Naive thymus-derived CD4-positive, alpha-beta T cell (primary cell): ENCODE data around the gene BTBD6. TPM values are rescaled to one million over a fixed set of nuclear protein-coding genes. Genes with fewer than 3 reads are reported as not detected.
"Not testable (repeated sequence)": the region's sequence is repeated elsewhere in the genome, so short reads cannot be mapped to it uniquely, and the experiment has no call there.

ENCODE experiments used
- ATAC-seq: fragments of 150-1000 bp; cut with Tn5 transposase; 2 replicates; pipeline ENCODE4 v1.10.0; 2021; ENCODE audit warnings: mild to moderate bottlenecking, moderate library complexity
- CTCF ChIA-PET: fragments of 350-600 bp; sonication (Branson Sonifier 250); formaldehyde crosslinking; loops from one replicate; lab custom pipeline; 2021; ENCODE audit warnings: antibody characterized with exemption; lab: Charles Lee
- POLR2A ChIA-PET: fragments of 350-600 bp; sonication (Branson Sonifier 250); formaldehyde crosslinking; loops from one replicate; lab custom pipeline; 2021; ENCODE audit warnings: antibody characterized with exemption, inconsistent platforms; lab: Charles Lee
- DNase-seq, 9 donors: peaks; one replicate each; pipeline versions ENCODE4 v3.0.0 to v3.0.0-alpha.2; 2020 to 2022; ENCODE audit warnings: mixed read lengths in 1 of 9
- H3K27ac ChIP-seq: one replicate; pipeline ENCODE4 v1.7.0; 2013; ENCODE audit warnings: mild to moderate bottlenecking, low read depth, low read length, moderate library complexity
- H3K27me3 ChIP-seq, 2 donors: one replicate each; pipeline ENCODE4 v1.7.0; 2013; ENCODE audit warnings: low read length in 2 of 2, mild to moderate bottlenecking in 2 of 2, moderate library complexity in 2 of 2; ENCODE audit not compliant: control insufficient read depth in 2 of 2, insufficient read depth in 2 of 2
- H3K36me3 ChIP-seq, 3 experiments: 1 replicate in 2 of 3; 2 replicates in 1 of 3; pipeline ENCODE4 v1.7.0; 2013; ENCODE audit warnings: low read length in 3 of 3, mild to moderate bottlenecking in 3 of 3, moderate library complexity in 1 of 3; ENCODE audit not compliant: insufficient read depth in 3 of 3, control insufficient read depth in 2 of 3
- H3K4me1 ChIP-seq, 2 donors: one replicate each; pipeline ENCODE4 v1.7.0; 2013; ENCODE audit warnings: low read length in 2 of 2, mild to moderate bottlenecking in 2 of 2, moderate library complexity in 1 of 2; ENCODE audit not compliant: control insufficient read depth in 2 of 2, insufficient read depth in 2 of 2
- H3K4me3 ChIP-seq: 2 replicates; pipeline ENCODE4 v1.7.0; 2013; ENCODE audit warnings: mild to moderate bottlenecking, low read length
- H3K9me3 ChIP-seq, 3 experiments: 1 replicate in 2 of 3; 2 replicates in 1 of 3; pipeline ENCODE4 v1.7.0; 2013; ENCODE audit warnings: low read length in 3 of 3; ENCODE audit not compliant: control insufficient read depth in 2 of 3
- H3K27ac Mint-ChIP-seq, 9 donors: one replicate each; pipeline ENCODE4 v1.8.0; 2020 to 2022; ENCODE audit warnings: mixed read lengths in 9 of 9, mild to moderate bottlenecking in 8 of 9, moderate library complexity in 5 of 9, inconsistent platforms in 2 of 9
- H3K27me3 Mint-ChIP-seq, 5 donors: one replicate each; pipeline ENCODE4 v1.8.0; 2021 to 2022; ENCODE audit warnings: mixed read lengths in 5 of 5, mild to moderate bottlenecking in 1 of 5
- H3K36me3 Mint-ChIP-seq, 5 donors: one replicate each; pipeline ENCODE4 v1.8.0; 2020 to 2022; ENCODE audit warnings: mixed read lengths in 5 of 5, mild to moderate bottlenecking in 3 of 5, inconsistent platforms in 1 of 5
- H3K4me1 Mint-ChIP-seq, 7 donors: one replicate each; pipeline ENCODE4 v1.8.0; 2020 to 2022; ENCODE audit warnings: mixed read lengths in 7 of 7, mild to moderate bottlenecking in 3 of 7, inconsistent platforms in 1 of 7
- H3K4me3 Mint-ChIP-seq, 10 donors: one replicate each; pipeline ENCODE4 v1.8.0; 2020 to 2022; ENCODE audit warnings: mild to moderate bottlenecking in 10 of 10, mixed read lengths in 10 of 10, moderate library complexity in 6 of 10, inconsistent platforms in 2 of 10
- H3K9me3 Mint-ChIP-seq, 11 donors: one replicate each; pipeline ENCODE4 v1.8.0; 2020 to 2022; ENCODE audit warnings: mixed read lengths in 11 of 11, mild to moderate bottlenecking in 4 of 11, inconsistent platforms in 1 of 11, moderate library complexity in 1 of 11
- intact Hi-C, 2 donors: fragments of 100-400 bp; cut with micrococcal nuclease; formaldehyde crosslinking; loops; one replicate each; pipeline ENCODE4 v1.15.1; 2023
- polyA plus RNA-seq, 2 donors: library from polyadenylated mRNA; unstranded; fragments of 300-500 nt; fragmentation: Illumina TruSeq; gene quantifications; one replicate each; pipeline ENCODE4 v1.2.3, GENCODE V29; 2021
- total RNA-seq, 6 experiments: library from RNA in 5 of 6; stranded (reverse) in 5 of 6; gene quantifications; 1 replicate in 5 of 6; 2 replicates in 1 of 6; pipeline ENCODE4 v1.2.3 and lab custom pipeline; 2021 to 2026

BTBD6 gene
- total and polyA plus RNA-seq, 7 experiments from 2014 or later, result 4.0 to 43.0 (median 31.1) TPM

GRCh38 chr14:105290621-105291346, 42.5 kb downstream of the BTBD6 start:
- DNase-seq (no peak), ATAC-seq (peak; percentile 48)
- H3K27me3 ChIP-seq, result no peaks in the 10 kb centered on the region
- Mint-ChIP-seq H3K27me3 (no peaks in the 10 kb centered on the region), H3K9me3 (no peaks in the 10 kb centered on the region), H3K4me1 (peaks cover 27 to 54% (median 37%) of the 10 kb centered on the region in 7 donors), H3K27ac (peak overlapping the region in 7 of 9 donors; percentile 40 to 74 (median 69)), H3K4me3 (peak overlapping the region in 1 of 10 donors; percentile 14), H3K36me3 (peaks cover 0 to 4% (median 0%) of the 10 kb centered on the region in 5 donors)
- H3K4me1 ChIP-seq, result peaks cover 14 to 29% of the 10 kb centered on the region in 2 donors
- H3K36me3 ChIP-seq, result peaks cover 0 to 5% (median 0%) of the 10 kb centered on the region in 3 experiments
- H3K27ac ChIP-seq, result no peak overlapping the region
- no peaks in the 10 kb centered on the region for H3K9me3 ChIP-seq
- CTCF ChIA-PET, result no interaction called here
- H3K4me3 ChIP-seq, result no peak overlapping the region
- POLR2A ChIA-PET, result interaction anchor here (1.7 to 4.3 kb wide), 2 partner anchors 10 to 24 kb away, joined by 4 to 19 read pairs; partner anchors contain the start of gene PACS2
- intact Hi-C loops, result loop anchor here in 1 of 2 donors (10.0 kb wide), 1 partner anchor 46 kb away; the partner anchor contains the start of gene BTBD6

DNA sequence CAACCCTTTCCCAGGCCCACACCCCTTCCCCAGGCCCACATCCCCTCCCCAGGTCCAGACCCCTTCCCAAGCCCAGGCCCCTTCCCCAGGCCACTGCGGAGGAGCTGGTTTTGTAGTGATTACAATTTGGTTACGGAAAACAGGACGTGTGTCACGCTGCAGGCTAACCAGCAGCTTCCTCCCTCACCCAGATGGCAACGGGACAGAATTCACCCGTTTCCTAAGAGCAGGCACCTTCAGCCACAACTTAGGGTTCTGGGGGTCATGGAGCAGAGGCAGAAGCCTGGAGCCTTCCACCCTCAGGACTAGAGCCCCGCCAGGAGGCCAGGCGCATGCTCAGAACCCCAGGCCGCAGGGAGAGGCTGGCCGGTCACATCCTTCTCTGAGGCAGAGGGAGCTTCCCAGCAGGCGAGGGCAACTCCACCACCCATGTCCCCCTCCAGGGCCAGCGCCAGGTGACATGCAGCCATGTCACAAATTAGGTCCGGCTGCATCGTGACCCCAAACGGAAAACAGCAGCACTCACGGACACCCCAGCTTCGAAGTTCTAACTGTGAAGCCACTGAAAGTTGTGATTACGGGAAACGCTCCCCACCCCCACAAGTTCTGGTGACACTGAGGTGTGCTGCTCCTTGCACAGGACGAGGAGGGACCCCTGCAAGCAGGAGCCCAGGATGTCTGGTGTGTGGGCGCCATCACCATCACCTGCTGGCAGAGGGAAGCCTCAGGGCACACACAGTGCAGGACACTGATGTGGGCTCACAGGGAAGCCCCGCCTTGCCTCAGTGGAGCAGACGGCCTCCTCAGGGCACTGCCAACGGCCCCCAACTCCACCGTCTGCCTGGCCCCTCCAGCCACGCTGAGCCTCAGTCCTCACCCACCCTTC, 44.7 kb downstream of the BTBD6 start:
- ChIA-PET CTCF (interaction anchor here (0.7 to 1.2 kb wide), 2 partner anchors 32 to 188 kb away, joined by 3 to 4 read pairs; no protein-coding TSS in a partner anchor), POLR2A (interaction anchor here (0.7 to 4.3 kb wide), 3 partner anchors 8 to 45 kb away, joined by 3 to 19 read pairs (median 9); partner anchors contain the start of genes BRF1, BTBD6 and PACS2)
- Mint-ChIP-seq H3K9me3 (no peaks in the 10 kb centered on the region), H3K27me3 (no peaks in the 10 kb centered on the region), H3K4me3 (peak overlapping the region; percentile 54 to 83 (median 72)), H3K27ac (peak overlapping the region; percentile 45 to 99 (median 88)), H3K4me1 (peaks cover 29 to 48% (median 38%) of the 10 kb centered on the region in 7 donors), H3K36me3 (peaks cover 0 to 4% (median 0%) of the 10 kb centered on the region in 5 donors)
- Histone ChIP-seq H3K4me1 (peaks cover 14 to 31% of the 10 kb centered on the region in 2 donors), H3K36me3 (no peaks in the 10 kb centered on the region), H3K27me3 (no peaks in the 10 kb centered on the region), H3K4me3 (peak overlapping the region; percentile 21), H3K9me3 (no peaks in the 10 kb centered on the region), H3K27ac (peak overlapping the region; percentile 65)
- ATAC-seq (peak; percentile 7), DNase-seq (peak in 2 of 9 donors; percentile 24 to 56)
- intact Hi-C loops, result loop anchor here in 1 of 2 donors (10.0 kb wide), 1 partner anchor 48 kb away; the partner anchor contains the start of gene BTBD6

GRCh38 chr14:105294142-105294597, 45.8 kb downstream of the BTBD6 start:
- H3K27ac Mint-ChIP-seq, result peak overlapping the region; percentile 89 to 99 (median 96)
- no peaks in the 10 kb centered on the region for H3K27me3 Mint-ChIP-seq
- intact Hi-C loops, result loop anchor here in 1 of 2 donors (10.0 kb wide), 1 partner anchor 49 kb away; the partner anchor contains the start of gene BTBD6
- DNase-seq, result peak; percentile 50 to 82 (median 74)
- no peaks in the 10 kb centered on the region for H3K9me3 Mint-ChIP-seq
- H3K4me3 ChIP-seq, result peak overlapping the region; percentile 21
- H3K27me3 ChIP-seq, result no peaks in the 10 kb centered on the region
- ChIA-PET CTCF (interaction anchor here (1.0 to 2.1 kb wide), 2 partner anchors 19 to 58 kb away, joined by 3 to 8 read pairs; no protein-coding TSS in a partner anchor), POLR2A (interaction anchor here (0.6 to 4.3 kb wide), 3 partner anchors 21 to 273 kb away, joined by 3 to 19 read pairs (median 3); partner anchors contain the start of genes CDCA4 and PACS2)
- H3K4me3 Mint-ChIP-seq, result peak overlapping the region; percentile 39 to 85 (median 78)
- no peaks in the 10 kb centered on the region for H3K36me3 ChIP-seq
- peak; percentile 94 for ATAC-seq
- peak overlapping the region; percentile 65 for H3K27ac ChIP-seq
- peaks cover 0 to 8% (median 0%) of the 10 kb centered on the region in 5 donors for H3K36me3 Mint-ChIP-seq
- peaks cover 14 to 34% of the 10 kb centered on the region in 2 donors for H3K4me1 ChIP-seq
- no peaks in the 10 kb centered on the region for H3K9me3 ChIP-seq
- H3K4me1 Mint-ChIP-seq, result peaks cover 31 to 53% (median 46%) of the 10 kb centered on the region in 7 donors

DNA sequence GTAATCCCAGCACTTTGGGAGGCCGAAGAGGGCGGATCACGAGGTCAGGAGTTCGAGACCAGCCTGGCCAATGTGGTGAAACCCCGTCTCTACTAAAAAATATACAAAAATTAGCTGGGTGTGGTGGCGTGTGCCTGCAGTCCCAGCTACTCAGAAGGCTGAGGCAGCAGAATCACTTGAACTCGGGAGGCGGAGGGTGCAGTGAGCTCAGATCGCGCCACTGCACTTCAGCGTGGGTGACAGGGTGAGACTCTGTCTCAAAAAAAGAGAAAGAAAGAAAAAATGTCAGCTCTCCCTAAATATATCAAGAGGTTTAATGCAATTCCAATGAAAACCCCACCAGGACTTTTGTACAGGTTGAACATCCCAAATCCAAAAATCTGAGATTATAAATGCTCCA, 49.0 kb downstream of the BTBD6 start:
- CTCF ChIA-PET, result interaction anchor here (0.6 to 0.7 kb wide), 2 partner anchors 20 to 184 kb away, joined by 3 to 8 read pairs; no protein-coding TSS in a partner anchor
- H3K4me3 Mint-ChIP-seq, result peak overlapping the region in 2 of 10 donors; percentile 6 to 42
- peaks cover 14 to 41% of the 10 kb centered on the region in 2 donors for H3K4me1 ChIP-seq

DNA sequence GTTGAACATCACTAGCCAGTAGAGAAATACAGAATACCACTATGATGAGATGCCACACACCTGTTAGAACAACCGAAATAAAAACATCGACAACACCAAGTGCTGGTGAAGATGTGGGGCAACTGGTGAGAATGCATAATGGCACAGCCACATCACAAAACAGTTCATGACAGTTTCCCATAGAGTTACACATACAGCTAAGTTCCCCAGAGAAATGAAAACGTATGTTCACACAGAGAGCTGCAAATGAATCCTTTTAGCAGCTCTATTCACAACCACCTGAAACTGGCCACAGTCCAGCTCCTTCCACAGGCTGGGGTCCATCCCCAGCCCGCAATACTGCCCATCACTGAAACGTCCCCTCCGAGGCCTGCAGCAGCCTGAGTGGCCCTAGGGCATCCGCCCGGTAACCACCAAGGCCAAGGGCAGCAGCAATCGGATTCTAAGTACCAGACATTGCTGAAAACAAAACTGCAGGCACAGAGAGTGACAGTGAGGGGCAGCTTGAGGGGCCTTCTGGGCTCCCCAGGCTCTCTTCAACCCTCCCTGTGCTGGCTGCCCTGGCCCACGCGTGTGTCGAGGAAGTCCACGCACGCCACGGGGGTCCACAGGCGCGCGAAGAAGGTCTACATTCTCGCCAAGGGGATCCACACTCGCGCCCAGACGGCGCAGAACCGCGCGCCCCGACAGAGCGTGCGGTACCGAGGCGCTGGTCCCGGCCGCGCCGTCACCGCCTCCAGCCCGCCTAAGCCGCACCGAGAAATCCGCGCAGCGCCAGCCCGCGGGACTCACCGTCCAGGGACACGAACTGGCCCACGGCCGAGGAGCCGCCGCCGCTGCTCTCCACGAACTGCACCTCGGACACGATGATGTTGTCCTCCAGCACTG, 51.6 kb downstream of the BTBD6 start:
- Histone ChIP-seq H3K9me3 (no peaks in the 10 kb centered on the region), H3K4me1 (peaks cover 2 to 20% of the 10 kb centered on the region in 2 donors), H3K36me3 (peaks cover 0 to 3% (median 0%) of the 10 kb centered on the region in 3 experiments), H3K27me3 (no peaks in the 10 kb centered on the region), H3K4me3 (peak overlapping the region; percentile 73), H3K27ac (peak overlapping the region; percentile 94)
- ATAC-seq, result no peak
- Mint-ChIP-seq H3K27me3 (no peaks in the 10 kb centered on the region), H3K27ac (peak overlapping the region; percentile 80 to 93 (median 87)), H3K36me3 (peaks cover 0 to 18% (median 0%) of the 10 kb centered on the region in 5 donors), H3K4me1 (peaks cover 32 to 47% (median 35%) of the 10 kb centered on the region in 7 donors), H3K4me3 (peak overlapping the region; percentile 75 to 95 (median 88)), H3K9me3 (no peaks in the 10 kb centered on the region)
- CTCF ChIA-PET, result interaction anchor here (0.9 kb wide), 1 partner anchor 52 kb away, joined by 4 read pairs; no protein-coding TSS in a partner anchor
- POLR2A ChIA-PET, result interaction anchor here (0.7 to 2.8 kb wide), 6 partner anchors 13 to 547 kb away, joined by 3 to 58 read pairs (median 4); partner anchors contain the start of genes CDCA4, PACS2 and SIVA1
- intact Hi-C loops, result loop anchor here (2.0 to 10.0 kb wide), 13 partner anchors 52 to 548 kb away; partner anchors contain the start of genes SIVA1 (in 2 of the 2), AKT1 (in 1 of the 2), BTBD6 (in 1 of the 2) and CLBA1 (in 1 of the 2)
- peak in 5 of 9 donors; percentile 8 to 48 (median 36) for DNase-seq

More for the DNA sequence above, 49.0 kb downstream of the BTBD6 start:
- not testable (repeated sequence) for ATAC-seq, H3K9me3 ChIP-seq, H3K9me3 Mint-ChIP-seq, DNase-seq, H3K36me3 ChIP-seq, H3K27me3 Mint-ChIP-seq, H3K27ac ChIP-seq, H3K27me3 ChIP-seq, H3K4me3 ChIP-seq
- intact Hi-C loops, result loop anchor here in 1 of 2 donors (10.0 kb wide), 1 partner anchor 53 kb away; the partner anchor contains the start of gene BTBD6
- peaks cover 0 to 13% (median 0%) of the 10 kb centered on the region in 5 donors for H3K36me3 Mint-ChIP-seq
- peaks cover 35 to 54% (median 44%) of the 10 kb centered on the region in 7 donors for H3K4me1 Mint-ChIP-seq
- POLR2A ChIA-PET, result interaction anchor here (1.0 kb wide), 1 partner anchor 17 kb away, joined by 4 read pairs; the partner anchor contains the start of gene PACS2
- H3K27ac Mint-ChIP-seq, result peak overlapping the region in 2 of 9 donors; percentile 38 to 47
